Calu3 (cell line): ENCODE measurements around the gene LAMA1. TPM values are rescaled to one million over a fixed set of nuclear protein-coding genes. Genes with fewer than 3 reads are reported as not detected.

ENCODE experiments used
- BruUV-seq: library from RNA; stranded (reverse); fragments of 400-500 nt; replicated peaks from 2 replicates; lab custom pipeline; 2021; lab: Mats Ljungman, UMichigan
- CTCF ChIA-PET: fragments of 300-600 bp; sonication (Branson Sonifier 250); formaldehyde crosslinking; loops from one replicate; lab custom pipeline; 2022; ENCODE audit warnings: antibody characterized with exemption; lab: Charles Lee
- DNase-seq: peaks from one replicate; pipeline ENCODE4 v3.0.0; 2022
- H3K27ac Mint-ChIP-seq: one replicate; pipeline ENCODE4 v1.8.0; 2022; ENCODE audit warnings: mixed read lengths; ENCODE audit not compliant: unreplicated experiment
- H3K27me3 Mint-ChIP-seq: one replicate; pipeline ENCODE4 v1.8.0; 2022; ENCODE audit warnings: mixed read lengths; ENCODE audit not compliant: unreplicated experiment
- H3K36me3 Mint-ChIP-seq: one replicate; pipeline ENCODE4 v1.8.0; 2022; ENCODE audit warnings: mild to moderate bottlenecking, moderate library complexity, mixed read lengths; ENCODE audit not compliant: insufficient read depth, unreplicated experiment
- H3K4me1 Mint-ChIP-seq: one replicate; pipeline ENCODE4 v1.8.0; 2022; ENCODE audit warnings: mild to moderate bottlenecking, low read depth, mixed read lengths; ENCODE audit not compliant: unreplicated experiment
- H3K4me3 Mint-ChIP-seq: one replicate; pipeline ENCODE4 v1.8.0; 2022; ENCODE audit warnings: mild to moderate bottlenecking, low read depth, moderate library complexity, mixed read lengths; ENCODE audit not compliant: unreplicated experiment
- H3K9me3 Mint-ChIP-seq: one replicate; pipeline ENCODE4 v1.8.0; 2022; ENCODE audit warnings: low read depth, mixed read lengths; ENCODE audit not compliant: unreplicated experiment
- CTCF ChIP-seq: fragments of 200-600 bp; IDR thresholded peaks from one replicate; pipeline ENCODE4 v1.8.0; 2022; ENCODE audit warnings: antibody characterized with exemption; ENCODE audit not compliant: unreplicated experiment
- intact Hi-C: fragments of 100-400 bp; cut with micrococcal nuclease; formaldehyde crosslinking; loops from one replicate; pipeline ENCODE4 v1.10.0; 2022; ENCODE audit not compliant: unreplicated experiment
- total RNA-seq: library from RNA; stranded (reverse); gene quantifications from 2 replicates; pipeline ENCODE4 v1.2.3, GENCODE V29; 2022

LAMA1 gene
- total RNA-seq, 1 experiment from 2014 or later, result not detected

DNA sequence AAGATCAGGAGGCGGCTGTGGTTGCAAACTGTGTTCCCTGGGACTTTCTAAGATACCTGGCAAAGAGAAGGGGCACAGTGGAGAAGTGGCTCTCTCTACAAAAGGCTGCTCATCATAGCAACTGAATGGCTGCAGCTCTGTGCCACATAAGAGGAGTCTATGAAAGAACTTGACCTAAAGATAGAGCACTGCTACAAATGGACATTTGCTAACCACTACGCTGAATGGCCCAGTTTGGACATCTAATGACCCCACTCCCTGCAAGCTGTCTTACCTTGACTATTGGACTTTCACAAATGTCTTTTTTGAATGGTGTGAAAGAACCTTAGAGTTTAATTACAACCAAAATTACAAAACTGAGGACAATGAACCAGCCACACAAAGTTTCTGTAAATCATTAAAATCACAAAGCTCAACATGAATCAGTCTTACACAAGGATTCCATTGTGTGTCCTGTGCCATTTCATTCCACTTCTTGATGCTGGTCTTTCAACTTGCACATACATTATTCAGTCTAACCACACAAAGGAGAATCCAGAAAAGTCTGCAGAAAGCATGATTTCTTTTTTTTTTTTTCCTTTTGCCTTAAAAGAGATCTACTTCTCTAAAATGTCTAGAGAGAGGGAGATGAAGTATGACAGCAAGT is 154.0 kb downstream of the LAMA1 start:
- DNase-seq, result no peak
- no peaks in the 10 kb centered on the region for H3K27me3 Mint-ChIP-seq
- no peak overlapping the region for H3K4me3 Mint-ChIP-seq
- H3K9me3 Mint-ChIP-seq, result no peaks in the 10 kb centered on the region
- CTCF ChIA-PET, result interaction anchor here (0.7 kb wide), 1 partner anchor 23 kb away, joined by 3 read pairs; no protein-coding TSS in a partner anchor
- H3K27ac Mint-ChIP-seq, result no peak overlapping the region
- intact Hi-C loops, result no loop called here
- no TSS peak for BruUV-seq
- no peaks in the 10 kb centered on the region for H3K36me3 Mint-ChIP-seq
- H3K4me1 Mint-ChIP-seq, result peaks cover 29% of the 10 kb centered on the region
- TF ChIP-seq CTCF, result no peak

- Mint-ChIP-seq H3K4me3 (no peak overlapping the region), H3K27me3 (no peaks in the 10 kb centered on the region), H3K9me3 (no peaks in the 10 kb centered on the region), H3K36me3 (no peaks in the 10 kb centered on the region), H3K4me1 (peaks cover 29% of the 10 kb centered on the region), H3K27ac (no peak overlapping the region)
- no peak for DNase-seq
- BruUV-seq, result no TSS peak
- intact Hi-C loops, result no loop called here
- no peak for TF ChIP-seq CTCF
- CTCF ChIA-PET, result no interaction called here
Observed at GRCh38 chr18:6962571-6963451, 154.8 kb downstream of the LAMA1 start.

DNA sequence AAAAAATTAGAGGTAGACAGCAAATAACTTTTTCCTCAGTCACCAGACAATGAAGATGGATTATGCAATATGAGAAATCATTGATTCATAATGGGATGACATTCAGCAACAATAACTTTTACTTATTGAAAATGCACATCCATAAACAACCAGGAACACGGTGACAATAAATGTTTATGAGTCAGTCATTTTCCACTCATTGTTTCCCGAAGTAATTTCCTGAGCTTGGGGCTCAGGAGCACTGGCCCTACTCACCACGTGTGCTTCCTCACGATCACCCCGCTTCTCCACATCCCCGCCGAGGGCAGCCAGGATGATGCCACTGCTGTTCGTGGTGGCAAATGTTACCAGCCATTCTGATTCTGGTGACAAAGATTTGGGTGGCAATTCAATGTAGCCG is 156.3 kb downstream of the LAMA1 start:
- Mint-ChIP-seq H3K27ac (no peak overlapping the region), H3K27me3 (no peaks in the 10 kb centered on the region), H3K9me3 (no peaks in the 10 kb centered on the region), H3K4me1 (peaks cover 29% of the 10 kb centered on the region), H3K36me3 (no peaks in the 10 kb centered on the region), H3K4me3 (no peak overlapping the region)
- TF ChIP-seq CTCF, result no peak
- BruUV-seq, result no TSS peak
- DNase-seq, result no peak
- intact Hi-C loops, result no loop called here
- CTCF ChIA-PET, result no interaction called here

- Mint-ChIP-seq H3K4me3 (no peak overlapping the region), H3K9me3 (no peaks in the 10 kb centered on the region), H3K27me3 (no peaks in the 10 kb centered on the region), H3K27ac (no peak overlapping the region), H3K4me1 (peaks cover 29% of the 10 kb centered on the region), H3K36me3 (no peaks in the 10 kb centered on the region)
- CTCF ChIA-PET, result no interaction called here
- BruUV-seq, result no TSS peak
- no peak for TF ChIP-seq CTCF
- intact Hi-C loops, result no loop called here
- no peak for DNase-seq
Observed at GRCh38 chr18:6960656-6961055, 156.9 kb downstream of the LAMA1 start.
